OCI-LY7 (cell line): ENCODE measurements around the gene GMEB1.

Source experiments
- EZH2phosphoT487 ChIP-seq: fragments of 200-600 bp; sonication (generic); IDR thresholded peaks from 2 replicates; pipeline ENCODE4 v1.6.1; 2018; ENCODE audit warnings: low read depth, borderline replicate concordance, mild to moderate bottlenecking, mixed run types, antibody characterized with exemption, low read length, moderate library complexity, mixed read lengths
- TF ChIP-seq, protein P1 (sequence below): fragments of 200-600 bp; sonication (generic); conservative IDR thresholded peaks from 2 replicates; pipeline ENCODE4 v1.5.1; 2014; ENCODE audit warnings: mild to moderate bottlenecking, antibody characterized with exemption, low read length, moderate library complexity, mixed read lengths

DNA sequence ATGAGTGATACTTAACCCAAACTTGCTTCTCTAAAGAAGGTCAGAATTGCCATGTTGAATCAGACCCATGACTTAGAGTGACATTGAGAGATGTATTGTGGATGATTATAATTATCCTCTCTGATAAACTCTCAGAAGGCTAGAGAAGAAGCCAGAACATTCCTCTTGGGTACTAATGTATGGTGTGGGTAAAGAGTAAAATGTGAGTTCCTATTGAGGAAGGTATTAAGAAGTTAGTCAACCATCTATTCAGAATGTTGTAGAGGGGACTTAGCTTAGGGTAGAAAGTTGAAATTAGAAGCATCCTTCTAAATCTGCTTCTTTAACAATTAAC, 7.3 kb downstream of the GMEB1 start:
- TF ChIP-seq, protein P1, sequence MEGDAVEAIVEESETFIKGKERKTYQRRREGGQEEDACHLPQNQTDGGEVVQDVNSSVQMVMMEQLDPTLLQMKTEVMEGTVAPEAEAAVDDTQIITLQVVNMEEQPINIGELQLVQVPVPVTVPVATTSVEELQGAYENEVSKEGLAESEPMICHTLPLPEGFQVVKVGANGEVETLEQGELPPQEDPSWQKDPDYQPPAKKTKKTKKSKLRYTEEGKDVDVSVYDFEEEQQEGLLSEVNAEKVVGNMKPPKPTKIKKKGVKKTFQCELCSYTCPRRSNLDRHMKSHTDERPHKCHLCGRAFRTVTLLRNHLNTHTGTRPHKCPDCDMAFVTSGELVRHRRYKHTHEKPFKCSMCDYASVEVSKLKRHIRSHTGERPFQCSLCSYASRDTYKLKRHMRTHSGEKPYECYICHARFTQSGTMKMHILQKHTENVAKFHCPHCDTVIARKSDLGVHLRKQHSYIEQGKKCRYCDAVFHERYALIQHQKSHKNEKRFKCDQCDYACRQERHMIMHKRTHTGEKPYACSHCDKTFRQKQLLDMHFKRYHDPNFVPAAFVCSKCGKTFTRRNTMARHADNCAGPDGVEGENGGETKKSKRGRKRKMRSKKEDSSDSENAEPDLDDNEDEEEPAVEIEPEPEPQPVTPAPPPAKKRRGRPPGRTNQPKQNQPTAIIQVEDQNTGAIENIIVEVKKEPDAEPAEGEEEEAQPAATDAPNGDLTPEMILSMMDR = no peak
- TF ChIP-seq EZH2phosphoT487 = no peak
